AG08395 (cell line): Measurements from ENCODE around the gene AP1G2.
A peak's percentile ranks its signal among the peaks of the same experiment; 100 is the strongest.
"Not testable (repeated sequence)": the region's sequence is repeated elsewhere in the genome, so short reads cannot be mapped to it uniquely, and the experiment has no call there.

Experiments used
- DNase-seq: peaks from one replicate; pipeline ENCODE4 v3.0.0; 2012; ENCODE audit warnings: mixed read lengths, low spot score

The AP1G2 gene, protein sequence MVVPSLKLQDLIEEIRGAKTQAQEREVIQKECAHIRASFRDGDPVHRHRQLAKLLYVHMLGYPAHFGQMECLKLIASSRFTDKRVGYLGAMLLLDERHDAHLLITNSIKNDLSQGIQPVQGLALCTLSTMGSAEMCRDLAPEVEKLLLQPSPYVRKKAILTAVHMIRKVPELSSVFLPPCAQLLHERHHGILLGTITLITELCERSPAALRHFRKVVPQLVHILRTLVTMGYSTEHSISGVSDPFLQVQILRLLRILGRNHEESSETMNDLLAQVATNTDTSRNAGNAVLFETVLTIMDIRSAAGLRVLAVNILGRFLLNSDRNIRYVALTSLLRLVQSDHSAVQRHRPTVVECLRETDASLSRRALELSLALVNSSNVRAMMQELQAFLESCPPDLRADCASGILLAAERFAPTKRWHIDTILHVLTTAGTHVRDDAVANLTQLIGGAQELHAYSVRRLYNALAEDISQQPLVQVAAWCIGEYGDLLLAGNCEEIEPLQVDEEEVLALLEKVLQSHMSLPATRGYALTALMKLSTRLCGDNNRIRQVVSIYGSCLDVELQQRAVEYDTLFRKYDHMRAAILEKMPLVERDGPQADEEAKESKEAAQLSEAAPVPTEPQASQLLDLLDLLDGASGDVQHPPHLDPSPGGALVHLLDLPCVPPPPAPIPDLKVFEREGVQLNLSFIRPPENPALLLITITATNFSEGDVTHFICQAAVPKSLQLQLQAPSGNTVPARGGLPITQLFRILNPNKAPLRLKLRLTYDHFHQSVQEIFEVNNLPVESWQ

DNA sequence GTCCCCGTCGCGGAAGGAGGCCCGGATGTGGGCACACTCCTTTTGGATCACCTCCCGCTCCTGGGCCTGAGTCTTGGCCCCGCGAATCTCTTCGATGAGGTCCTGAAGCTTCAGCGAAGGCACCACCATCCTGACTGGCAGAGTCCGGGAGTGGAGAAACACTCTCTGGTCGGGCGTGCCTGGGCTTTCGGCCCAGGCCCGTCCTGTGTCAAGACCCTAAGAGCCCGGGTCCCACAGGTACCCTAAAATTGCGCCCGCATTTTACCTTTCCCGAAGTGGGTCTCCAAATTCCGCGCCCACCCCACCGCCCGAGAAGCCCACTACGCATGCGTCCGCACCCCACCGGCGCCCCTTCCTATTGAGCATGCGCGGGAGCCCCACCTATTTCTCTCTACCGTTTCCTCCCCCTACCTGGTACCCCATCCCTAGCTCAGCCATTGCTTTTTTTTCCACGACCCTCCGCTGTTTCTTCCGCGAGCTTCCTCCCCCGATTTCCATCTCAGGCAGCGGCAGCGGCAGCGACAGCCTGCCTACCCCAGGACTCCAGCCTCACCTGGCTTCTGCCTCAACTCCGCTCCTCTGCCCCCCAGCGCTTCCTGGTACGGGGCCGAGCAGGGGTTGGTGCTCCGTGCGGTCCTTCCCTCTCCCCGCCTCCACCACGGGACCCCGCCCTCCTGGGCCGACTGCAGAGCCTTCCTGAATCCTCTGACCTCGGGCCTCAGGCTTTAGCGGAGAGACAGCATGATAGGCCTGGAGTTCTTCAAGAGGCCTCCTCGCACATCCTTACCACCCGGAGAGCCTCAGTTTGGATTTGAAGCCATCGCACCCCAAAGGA is at the start of gene AP1G2:
AP1G2 (minus strand) TSS at position 606 of the 835 bp plus-strand sequence; CDS start at position 129, 477 bp downstream.
- peak; percentile 50 for DNase-seq

DNA sequence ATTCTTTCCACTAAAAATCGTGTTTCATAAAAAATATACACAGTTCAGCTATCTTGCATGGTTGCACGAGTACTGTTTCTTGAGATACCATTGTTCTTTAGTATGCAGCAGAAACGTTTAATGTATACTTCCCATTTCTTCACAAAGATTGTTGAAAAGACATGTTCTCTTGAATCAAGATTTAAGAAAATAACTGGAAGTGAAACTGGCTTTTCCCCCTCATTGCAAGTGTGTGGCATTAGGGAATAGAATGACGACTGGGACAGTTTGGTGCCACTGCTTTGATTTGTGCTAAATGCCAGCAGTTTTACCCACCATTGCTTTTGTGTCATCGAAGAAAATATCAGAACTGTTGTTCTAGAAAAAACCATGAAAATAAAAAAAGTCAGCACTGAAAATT is 48.3 kb upstream of the AP1G2 start:
- DNase-seq, result no peak

DNA sequence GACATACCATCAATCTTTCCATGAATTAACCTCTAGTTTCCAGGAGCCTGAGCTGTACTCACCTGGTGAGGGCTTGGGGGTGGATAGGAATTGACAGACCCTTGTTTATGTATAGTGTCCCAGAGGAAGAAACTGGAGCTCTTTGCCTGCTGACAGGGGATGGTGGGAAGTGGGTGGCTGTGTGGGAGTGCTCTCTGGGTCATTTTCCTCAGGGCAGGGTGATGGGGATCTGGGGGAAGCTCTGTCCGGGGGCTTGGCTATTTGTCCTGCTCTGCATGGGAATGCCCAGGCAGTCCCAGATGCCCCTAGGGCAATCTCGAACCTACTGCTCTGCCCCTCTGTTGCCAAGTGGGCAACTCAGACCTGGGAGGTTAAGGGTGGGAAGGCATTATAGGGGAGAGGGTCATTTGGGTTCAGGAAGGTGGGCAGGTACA is 46.8 kb upstream of the AP1G2 start:
- DNase-seq, result no peak

DNA sequence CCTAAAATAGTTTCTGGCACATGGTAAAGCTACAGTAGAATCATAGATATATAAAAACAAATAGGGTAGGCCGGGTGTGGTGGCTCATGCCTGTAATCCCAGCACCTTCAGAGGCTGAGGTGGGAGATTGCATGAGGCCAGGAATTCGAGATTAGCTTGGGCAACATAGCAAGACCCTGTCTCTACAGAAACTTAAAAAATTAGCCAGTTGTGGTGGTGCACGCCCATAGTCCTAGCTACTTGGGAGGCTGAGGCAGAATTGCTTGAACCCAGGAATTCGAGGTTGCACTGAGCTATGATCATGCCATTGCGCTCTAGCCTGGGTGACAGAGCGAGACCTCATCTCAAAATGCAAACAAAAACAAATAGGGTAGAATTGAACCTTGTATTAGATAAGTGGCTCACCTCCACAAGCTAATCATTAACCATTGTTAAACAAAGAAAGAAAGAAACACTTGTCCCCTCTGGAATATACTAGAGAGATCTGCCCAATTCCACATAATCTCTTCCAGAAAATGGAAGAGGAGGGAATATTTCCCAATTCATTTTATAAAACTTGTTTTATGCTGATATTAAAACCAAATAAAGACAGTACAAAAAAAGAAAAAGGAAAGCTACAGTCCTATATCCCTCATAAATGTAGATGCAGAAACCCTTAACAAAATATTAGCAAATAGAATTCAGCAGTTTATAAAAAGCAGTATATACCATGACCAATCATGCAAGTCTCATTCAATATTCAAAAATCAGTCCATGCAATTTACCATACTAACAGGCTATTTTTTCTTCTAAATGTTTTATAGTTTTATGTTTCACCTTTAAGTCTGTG is 45.9 kb upstream of the AP1G2 start:
- DNase-seq, result no peak

DNA sequence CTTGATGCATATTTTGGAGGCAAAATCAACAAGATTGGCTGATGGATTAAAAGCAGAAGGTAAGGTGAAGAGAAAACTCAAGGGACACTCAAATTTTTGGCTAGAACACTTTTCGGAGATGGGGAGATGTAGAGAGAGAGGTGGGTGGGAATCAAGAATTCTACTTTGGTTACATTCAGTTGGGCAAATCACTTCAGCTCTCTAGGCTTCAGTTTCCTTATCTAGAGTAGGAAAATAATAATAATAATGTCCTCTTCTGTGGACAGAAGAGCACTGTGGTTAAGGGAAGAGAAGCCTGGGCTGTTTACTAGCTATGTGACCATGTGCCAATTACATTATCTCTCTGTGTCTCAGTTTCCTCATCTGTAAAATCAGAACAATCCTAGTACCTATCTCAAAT is 45.2 kb upstream of the AP1G2 start:
- DNase-seq, result no peak

DNA sequence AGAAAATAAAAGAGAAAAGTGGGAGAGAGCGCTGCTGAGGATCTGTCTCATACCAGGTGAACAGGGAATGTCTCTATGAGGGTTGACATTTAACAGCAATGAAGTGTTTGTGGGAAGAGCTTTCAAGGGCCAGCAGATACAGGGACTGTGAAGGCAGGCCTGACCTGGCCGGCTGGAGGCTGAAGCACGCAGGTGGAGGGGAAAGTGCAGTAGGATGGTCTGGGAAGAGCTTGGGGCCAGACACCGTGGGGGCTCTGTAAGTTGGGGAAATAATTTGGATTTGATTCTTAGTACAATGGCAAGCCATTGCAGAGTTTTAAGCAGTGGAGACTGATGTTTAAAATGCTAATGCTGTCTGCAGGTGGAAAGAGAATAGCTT is 44.8 kb upstream of the AP1G2 start:
- DNase-seq, result no peak

DNA sequence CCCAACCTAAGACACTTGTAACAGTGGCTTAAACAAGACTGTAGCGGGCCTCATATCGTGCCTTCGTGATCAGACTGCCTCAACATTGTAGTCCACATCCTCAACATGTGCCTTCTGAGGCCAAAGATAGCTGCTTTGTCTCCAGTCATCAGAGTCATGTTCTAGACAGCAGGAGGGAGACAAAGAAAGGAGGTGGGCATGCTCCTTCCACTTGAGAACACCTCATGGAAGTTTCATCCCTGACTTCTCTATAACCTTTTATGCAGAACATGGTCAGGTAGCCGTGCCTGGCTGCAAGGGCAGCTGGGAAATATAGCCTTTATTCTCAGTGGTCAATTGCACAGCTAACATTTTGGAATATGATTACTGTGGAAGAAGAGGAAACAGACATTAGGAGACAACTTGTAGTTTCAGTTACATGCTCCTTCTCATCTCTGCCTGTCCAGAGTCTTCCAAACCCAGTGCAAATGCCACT is 43.3 kb upstream of the AP1G2 start:
- no peak for DNase-seq

DNA sequence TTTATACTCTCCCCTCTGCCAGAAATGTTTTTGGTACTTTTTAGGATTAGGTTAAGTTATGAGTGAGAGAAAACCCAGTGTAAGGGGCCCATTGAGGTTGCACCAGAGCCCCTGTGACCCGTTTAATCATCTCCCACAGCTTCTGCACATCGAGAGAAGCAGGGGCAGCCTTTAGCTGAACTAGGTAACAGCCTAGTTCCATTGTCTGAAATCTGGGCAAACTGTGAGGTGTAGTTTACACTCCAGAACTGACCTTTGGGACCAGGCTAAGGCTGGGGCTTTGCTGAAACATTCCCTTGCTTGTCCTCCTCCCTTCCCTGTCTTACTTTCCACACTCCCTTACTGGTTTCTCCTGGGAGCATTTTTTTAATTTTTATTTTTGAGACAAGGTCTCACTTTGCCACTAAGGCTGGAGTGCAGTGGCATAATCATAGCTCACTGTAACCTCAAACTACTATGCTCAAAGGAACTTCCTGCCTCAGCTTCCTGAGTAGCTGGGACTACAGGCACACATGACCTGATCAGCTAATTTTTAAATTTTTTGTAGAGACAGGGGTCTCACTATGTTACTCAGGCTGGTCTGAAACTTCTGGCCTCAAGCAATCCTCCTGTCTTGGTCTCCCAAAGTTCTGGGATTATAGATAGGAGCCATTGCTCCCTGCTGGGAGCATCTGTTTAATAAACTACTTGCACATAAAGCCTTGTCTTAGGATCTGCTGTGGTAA is 42.7 kb upstream of the AP1G2 start:
- no peak for DNase-seq

DNA sequence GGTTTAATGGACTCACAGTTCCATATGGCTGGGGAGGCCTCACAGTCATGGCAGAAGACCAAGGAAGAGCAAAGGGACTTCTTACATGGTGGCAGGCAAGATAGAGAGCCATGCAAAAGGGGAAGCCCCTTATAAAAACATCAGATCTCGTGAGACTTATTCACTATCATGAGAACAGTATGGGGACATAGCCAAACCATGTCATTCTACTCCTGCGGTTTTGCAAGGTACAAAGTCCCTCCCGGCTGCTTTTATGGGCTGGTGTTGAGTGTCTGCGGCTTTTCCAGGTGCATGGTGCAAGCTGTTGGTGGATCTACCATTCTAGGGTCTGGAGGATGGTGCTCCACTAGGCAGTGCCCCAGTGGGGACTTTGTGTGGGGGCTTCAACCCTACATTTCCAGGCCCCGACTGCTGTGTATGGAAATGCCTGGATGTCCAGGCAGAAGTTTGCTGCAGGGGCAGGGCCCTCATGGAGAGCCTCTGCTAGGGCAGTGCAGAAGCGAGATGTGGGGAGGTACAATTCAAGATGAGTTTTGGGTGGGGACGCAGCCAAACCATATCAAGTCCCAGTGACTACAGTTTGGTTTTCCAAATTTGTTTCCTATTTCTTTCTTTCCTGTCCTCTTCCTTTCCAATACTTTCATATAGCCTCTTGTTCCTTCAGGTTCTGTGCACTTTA is 42.0 kb upstream of the AP1G2 start:
- DNase-seq, result not testable (repeated sequence)

DNA sequence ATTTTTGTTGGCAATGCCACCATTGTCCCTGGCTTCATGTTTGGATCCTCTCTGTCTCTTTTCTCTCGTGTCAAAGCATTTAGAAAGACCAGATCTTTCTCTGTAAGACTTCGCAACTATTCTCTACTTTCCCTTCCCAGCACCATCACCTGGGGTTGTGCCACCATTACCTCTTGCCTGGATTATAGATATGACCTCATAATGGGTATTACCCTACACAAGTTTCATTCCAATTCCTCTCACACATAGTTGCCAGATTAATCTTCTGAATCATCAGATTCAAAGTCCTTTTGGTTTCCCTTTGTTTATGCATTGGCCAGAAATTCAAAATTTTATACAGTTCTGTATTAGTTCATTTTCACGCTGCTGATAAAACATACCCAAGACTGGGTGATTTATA is 41.4 kb upstream of the AP1G2 start:
- DNase-seq, result no peak

DNA sequence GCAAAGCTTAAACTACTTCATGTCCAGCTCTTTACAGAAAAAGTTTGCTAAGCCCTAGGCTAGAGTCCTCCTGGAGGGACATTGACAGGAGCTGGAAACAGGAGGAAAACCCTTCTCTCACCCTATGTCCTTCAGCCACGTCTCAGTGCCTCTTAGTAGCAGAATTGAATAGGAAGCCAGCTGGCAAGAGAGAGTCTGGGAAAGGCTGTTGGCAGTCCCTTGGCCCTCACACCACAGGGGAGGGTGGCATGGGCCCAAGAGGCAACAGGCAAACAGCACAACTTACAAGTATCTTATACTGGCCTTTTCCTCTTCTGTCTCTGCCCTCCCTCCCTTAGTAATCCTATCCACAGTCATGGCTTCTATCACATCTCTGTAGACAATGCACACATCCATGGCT is 40.9 kb upstream of the AP1G2 start:
- no peak for DNase-seq

DNA sequence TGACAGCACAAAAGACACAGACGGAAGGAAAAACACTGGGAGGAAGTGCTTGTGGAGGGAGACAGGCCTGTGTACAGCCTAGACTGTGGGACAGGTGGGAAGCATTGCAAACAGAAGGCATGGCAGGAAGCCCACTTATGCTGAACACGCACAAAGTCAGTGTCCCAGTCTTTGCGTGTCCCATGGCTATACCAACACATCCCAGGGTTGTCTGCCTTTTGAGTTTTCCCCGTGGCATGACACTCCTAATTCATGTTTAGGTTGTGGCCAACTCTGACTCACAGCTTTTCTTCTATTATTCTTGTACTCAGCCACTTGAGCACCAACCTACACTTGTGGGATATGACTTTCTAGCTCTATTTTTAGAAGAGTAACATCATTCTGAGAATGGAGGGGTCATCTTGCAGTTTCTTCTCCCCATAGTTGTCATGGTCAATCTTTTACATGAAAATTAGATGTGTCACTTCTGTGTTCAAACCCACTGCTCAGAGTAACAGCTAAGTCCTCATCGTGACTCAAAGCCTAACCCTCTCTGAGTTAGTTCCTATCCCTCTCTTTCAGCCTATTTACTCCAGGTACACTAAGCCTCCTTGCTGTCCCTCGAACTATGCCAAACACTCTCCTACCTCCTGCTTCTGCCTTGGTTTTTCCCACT is 38.5 kb upstream of the AP1G2 start:
- DNase-seq, result peak; percentile 7

DNA sequence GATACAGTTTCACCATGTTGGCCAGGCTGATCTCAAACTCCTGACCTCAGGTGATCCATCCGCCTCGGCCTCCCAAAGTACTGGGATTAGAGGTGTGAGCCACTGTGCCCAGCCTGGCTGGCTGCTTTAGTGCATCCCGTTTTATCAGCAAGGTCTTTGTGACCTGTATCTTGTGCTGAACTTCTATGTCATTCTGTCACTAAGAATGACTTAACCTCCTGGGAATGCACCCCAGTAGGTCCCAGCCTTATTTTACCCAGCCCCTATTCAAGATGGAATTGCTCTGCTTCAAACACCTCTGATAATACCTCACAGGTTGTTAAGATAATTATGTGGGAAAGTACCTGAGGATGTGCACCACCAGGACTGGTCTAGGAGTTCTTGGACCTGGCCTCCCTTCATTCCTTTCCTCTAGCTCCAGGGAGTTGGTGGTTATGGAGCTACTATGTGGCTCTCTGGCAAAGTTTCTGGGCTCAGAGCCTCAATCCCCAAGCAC is 37.1 kb upstream of the AP1G2 start:
- no peak for DNase-seq

DNA sequence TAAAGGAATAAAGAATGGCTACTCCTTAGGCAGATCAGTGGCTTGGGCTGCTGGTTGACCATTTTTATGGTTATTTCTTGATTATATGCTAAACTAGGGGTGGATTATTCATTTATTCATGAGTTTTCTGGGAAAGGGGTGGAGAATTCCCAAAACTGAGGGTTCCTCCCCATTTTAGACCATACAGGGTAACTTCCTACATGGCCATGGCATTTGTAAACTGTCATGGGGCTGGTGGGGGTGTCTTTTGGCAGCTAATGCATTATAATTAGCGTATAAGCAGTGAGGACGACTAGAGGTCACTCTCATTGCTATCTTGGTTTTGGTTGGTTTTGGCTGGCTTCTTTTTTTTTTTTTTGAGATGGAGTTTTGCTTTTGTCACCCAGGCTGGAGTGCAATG is 36.6 kb upstream of the AP1G2 start:
- DNase-seq, result no peak

DNA sequence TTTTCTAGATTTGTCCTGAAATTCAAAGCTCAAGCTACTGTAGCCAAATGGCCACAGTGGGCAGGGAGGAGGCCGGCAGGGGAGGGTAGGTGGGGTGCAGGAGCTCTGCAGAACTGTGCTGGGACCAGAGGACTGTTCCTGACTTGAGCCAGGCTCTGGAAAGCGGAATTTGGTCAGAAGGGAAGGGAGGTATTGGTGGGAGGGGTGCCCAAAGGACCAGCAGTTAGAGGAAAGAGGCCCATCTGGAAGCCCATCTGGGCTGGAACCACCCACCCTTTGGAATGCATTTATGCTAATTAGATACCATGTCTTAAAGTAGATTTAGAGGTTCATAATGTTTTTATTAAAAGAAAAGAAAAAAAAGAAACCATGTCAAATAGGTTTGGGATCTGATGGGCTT is 35.5 kb upstream of the AP1G2 start:
- DNase-seq, result no peak

DNA sequence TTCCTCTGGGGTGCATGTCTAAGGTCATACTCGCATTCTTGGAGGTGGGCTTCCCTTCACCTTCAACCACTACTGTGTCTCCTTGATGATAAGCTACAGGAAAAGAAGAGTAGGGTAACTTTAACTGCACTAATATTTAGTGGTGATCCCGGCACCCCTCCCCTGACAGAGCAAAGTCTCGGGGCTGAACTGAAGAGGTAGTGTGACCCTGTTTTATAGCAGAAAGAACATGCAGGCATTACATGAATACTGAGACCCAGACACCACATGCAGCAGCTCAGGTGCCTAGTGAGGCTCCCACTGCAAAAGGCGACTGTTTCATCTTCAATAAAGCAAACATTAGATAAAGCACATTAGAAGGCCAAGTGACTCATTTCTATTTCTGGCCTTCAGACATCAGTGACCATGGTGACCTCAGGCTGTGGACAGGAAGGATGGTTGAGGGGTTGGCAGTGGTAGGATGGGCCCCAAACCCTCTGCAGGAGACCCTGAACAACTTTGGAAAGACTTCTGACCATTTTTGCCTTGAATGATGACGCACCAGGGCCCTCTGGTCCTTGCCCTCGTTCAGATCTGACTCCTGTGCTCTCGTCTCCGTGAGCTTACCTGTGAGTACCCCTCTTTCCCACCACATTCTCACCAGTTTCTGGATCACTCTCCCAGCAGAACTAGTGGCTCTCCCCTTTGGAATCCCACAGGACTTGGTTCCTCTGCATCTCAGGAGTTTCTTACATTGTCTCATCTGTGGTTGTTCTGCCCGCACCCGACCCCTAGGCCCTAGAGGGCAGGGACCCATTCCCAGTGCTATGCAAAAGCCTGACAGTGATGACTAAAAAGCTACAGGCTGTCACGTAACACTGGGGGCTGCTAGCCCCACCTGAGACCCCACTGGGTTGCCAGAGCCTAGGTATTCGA is 34.8 kb upstream of the AP1G2 start:
- no peak for DNase-seq

DNA sequence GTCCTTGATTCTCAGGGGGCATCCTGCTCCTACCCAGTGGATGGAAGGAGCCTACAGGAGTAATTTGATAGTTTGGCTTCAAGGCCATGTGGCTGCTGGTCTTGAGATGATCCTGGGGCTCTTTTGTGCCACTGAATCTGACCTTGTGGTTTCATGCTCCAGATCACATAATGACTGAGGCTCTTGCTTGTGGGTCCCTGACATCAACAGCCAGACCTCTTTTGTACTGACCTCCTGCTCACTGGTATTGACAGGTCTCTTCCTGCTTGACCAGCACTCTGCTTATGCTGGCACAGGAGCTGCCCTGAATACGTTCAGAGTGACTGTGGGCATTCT is 34.2 kb upstream of the AP1G2 start:
- DNase-seq, result no peak

DNA sequence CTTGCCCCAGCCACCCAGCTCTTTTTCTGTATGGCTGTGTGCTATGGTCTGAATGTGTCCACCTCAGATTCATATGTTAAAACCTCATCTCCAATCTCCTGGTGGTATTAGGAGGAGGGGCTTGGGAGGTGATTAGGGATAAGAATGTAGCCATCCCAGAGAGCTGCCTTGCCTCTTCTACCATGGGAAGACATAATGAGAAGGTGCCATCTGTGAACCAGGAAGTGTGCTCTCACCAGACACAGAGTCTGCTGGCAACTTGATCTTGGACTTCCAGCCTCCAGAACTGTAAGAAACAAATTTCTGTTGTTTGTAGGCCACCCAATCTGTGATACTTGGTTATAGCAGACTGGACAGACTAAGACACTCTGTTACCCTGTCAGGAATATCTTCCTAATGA is 33.8 kb upstream of the AP1G2 start:
- DNase-seq, result no peak

DNA sequence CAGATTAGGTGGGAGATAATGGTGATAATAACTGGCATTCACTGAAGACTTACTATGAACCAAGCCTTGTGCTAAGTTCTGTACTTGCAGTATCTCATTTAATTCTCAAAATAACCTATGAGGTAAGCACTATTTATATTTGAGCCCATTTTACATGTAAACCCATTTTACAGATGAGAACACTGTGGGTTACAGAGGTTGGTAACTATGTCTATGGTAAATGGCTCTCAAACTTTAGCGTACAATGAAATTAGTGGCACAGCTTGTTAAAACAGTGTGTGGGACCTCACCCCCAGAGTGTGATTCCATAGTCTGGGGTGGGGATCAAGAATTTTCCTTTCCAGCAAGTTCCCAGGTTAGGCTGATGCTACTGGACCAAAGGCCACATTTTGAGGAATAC is 33.2 kb upstream of the AP1G2 start:
- no peak for DNase-seq
